NCI-H146 treated with DMSO at 0.1 percent for 48 hours (cell line): ENCODE measurements around the gene G6PC2.

Experiments
- DNase-seq: peaks from one replicate; lab custom pipeline; 2025; ENCODE audit not compliant: unreplicated experiment; lab: John Stamatoyannopoulos, UW

Gene G6PC2

DNA sequence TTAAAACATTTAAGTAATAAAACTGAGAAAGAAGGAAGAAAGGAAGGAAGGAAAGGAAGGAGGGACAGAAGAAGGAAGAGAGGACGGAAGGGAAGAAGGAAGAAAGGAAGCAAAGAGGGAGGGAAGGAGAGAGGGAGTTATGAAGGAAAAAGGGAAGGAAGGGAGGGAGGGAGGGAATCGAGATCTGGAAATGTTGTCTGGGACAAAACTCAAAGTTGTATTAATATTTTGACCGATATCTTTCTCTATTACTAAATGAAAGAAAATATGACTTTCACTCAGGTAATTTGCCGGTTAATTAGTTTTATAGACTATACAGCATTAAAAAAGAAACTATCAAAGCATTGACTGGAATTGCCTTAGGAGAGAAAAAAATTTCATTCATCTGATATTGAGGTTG, 44.4 kb downstream of the G6PC2 start:
- DNase-seq = no peak

DNA sequence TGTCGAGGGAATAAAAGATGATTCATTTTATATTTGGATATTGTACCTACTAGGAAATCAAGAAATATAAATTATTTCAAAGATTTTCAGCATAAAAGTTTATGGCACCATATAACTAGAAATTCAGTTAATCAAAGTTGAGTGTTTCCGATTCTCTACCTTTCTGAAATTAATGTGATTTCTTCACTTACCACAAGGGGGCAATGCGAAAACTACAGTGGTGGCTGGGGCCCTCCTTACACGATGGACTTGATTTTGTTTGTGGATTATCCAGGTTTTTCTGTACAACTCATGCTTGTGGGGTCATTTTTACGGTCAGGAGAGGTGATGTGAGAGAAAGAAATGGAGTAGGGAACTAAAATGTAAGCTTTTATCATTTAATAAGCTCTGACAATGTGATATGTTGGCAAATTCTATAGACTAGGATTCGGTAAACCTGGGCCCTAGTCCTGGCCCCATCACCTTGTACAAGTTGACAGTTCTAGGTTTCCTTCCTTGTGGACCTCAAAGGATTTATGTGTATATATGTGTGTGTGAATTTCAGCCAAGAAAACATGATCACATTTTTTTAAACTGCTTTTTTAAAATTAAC, 47.6 kb downstream of the G6PC2 start:
- DNase-seq = no peak

DNA sequence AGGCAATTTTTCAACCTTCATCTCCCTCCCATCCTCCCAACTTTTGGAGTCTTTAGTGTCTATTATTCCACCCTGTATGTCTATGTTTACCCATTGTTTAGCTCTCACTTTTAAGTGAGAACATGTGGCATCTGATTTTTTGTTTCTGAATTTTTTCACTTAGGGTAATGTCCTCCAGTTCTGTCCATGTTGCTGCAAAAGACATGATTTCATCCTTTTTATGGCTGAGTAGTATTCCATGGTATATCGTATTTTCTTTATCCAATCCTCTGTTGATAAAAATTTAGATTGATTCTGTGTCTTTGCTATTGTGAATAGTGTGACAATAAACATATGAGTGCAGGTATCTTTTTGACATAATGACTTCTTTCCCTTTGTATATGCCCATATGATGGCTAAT, 48.2 kb downstream of the G6PC2 start:
- DNase-seq = no peak

DNA sequence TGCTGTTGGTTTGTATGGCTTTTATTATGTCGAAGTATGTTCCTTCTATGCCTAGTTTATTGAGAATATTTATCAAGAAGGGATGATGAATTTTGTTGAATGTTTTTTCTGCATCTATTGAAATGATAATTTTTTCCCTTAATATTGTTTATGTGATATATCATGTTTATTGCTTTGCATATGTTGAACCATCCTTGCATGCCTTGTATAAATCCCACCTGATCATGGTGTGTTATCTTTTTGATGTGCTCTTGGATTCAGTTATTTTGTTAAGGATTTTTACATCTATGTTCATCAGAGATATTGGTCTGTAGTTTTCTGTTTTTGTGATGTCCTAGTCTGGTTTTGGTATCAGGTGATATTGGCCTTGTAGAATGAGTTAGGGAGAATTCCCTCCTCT, 50.8 kb downstream of the G6PC2 start:
- no peak for DNase-seq

DNA sequence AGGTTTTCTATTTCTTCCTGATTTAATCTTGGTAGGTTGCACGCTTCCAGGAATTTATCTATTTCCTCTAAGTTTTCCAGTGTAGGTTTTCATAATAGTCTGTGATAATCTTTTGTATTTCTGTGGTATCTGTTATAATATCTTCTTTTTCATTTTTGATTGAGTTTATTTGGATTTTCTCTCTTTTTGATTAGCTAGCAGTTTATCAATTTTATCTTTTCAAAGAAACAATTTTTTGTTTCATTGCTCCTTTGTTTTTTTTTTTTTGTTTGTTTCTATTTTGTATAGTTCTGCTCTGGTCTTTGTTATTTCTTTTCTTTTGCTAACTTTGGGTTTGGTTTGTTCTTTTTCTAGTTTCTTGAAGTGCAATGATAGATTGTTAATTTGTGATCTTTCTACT, 51.3 kb downstream of the G6PC2 start:
- DNase-seq = no peak

DNA sequence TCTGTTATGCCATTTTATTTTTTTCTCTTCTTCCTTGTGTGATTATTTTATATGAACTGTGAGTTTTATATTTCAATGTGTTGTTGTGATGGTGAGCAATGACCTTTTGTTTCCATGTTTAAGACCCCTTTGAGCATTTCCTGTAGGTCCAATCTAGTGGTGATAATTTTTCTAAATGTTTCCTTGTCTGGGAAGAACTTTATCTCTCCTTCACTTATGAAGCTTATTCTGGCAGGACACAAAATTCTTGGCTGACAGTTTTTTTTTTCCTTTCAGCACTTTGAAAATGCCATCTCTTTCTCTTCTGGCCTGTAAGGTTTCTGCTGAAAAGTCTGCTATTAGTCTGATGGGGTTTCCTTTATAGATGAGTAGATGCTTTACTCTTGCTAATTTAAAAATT, 53.2 kb downstream of the G6PC2 start:
- no peak for DNase-seq

DNA sequence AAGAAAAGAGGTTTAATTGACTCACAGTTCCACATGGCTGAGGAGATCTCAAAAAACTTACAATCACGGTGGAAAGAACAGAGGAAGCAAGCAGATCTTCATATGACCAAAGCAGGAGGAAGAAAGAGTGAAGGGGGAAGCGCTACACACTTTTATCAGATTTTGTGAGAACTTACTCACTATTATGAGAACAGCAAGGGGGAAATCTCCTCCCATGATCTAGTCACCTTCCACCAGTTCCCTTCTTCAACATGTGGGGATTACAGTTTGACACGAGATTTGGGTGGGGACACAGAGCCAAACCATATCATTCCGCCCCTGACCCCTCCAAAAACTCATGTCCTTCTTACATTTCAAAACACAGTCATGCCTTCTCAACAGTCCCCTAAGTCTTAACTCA, 54.2 kb downstream of the G6PC2 start:
- DNase-seq = no peak

DNA sequence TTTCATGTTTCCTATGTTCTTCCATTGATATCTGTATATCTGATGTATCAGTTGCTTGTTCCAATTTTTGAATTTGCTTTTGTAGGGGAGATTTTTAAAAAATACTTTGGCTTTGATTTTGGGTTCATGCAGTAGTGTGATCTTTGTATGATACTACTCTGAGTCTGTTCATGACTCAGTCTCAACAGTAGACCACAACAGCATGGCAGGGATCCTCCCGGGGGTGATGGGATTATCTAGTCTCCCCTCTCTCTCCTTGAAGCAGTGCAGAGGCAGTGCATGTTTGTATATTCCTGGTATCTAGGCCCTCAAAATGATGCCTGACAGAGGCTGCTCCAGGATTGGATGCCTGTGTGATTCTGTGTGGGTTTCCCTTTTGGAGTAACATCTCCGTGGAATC, 55.3 kb downstream of the G6PC2 start:
- DNase-seq = no peak
